ENCODE measurements around the gene LGMN.
"Not testable (repeated sequence)": the region's sequence is repeated elsewhere in the genome, so short reads cannot be mapped to it uniquely, and the experiment has no call there.

Gene LGMN

GRCh38 chr14:92775292-92775691 lies 26.9 kb upstream of the LGMN start:
- CTCF ChIA-PET = interaction anchor here (1.4 kb wide), 1 partner anchor 9 kb away, joined by 9 read pairs; no protein-coding TSS in a partner anchor
- H3K4me3 ChIP-seq (ENCODE audit: low read depth, low read length); POLR2A ChIA-PET; H3K27ac ChIP-seq (ENCODE audit: extremely low read depth, low read depth, low read length); H3K36me3 ChIP-seq (ENCODE audit: control insufficient read depth in 2 of 2, insufficient read depth in 1 of 2, low read length in 2 of 2); H3K9me3 ChIP-seq (ENCODE audit: control insufficient read depth, insufficient read depth, low read depth, low read length); H3K4me1 ChIP-seq (ENCODE audit: control insufficient read depth, insufficient read depth, low read length): not testable (repeated sequence)

DNA sequence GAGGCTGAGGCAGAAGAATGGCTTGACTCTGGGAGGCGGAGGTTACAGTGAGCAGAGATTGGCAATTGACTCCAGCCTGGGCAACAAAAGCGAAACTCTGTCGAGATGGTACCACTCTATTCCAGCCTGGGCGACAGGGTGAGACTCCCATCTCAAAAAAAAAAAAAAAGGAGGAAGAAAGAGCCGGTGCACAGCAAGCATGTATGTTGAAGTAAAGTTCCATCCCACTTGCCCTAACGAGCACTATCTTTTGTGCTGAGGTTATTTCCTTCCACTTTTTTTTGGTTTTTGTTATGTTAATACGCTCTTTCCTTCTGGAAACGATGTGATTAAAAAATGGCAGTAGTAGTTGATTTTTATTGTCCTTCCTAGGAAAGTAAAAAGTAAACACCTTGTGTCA lies 26.1 kb upstream of the LGMN start:
- Histone ChIP-seq H3K4me3 (ENCODE audit: low read depth, low read length) (no peak overlapping the region), H3K36me3 (ENCODE audit: control insufficient read depth in 2 of 2, insufficient read depth in 1 of 2, low read length in 2 of 2) (no peaks in the 10 kb centered on the region), H3K9me3 (ENCODE audit: control insufficient read depth, insufficient read depth, low read depth, low read length) (no peaks in the 10 kb centered on the region), H3K4me1 (ENCODE audit: control insufficient read depth, insufficient read depth, low read length) (no peaks in the 10 kb centered on the region), H3K27ac (ENCODE audit: extremely low read depth, low read depth, low read length) (no peak overlapping the region)
- POLR2A ChIA-PET = no interaction called here
- CTCF ChIA-PET = no interaction called here
- no peak for TF ChIP-seq ZNF518A (tag by site-specific recombination; conservative IDR thresholded peaks at IDR 0.05; ENCODE audit: low read depth)
- TF ChIP-seq ZNF292 (tag by site-specific recombination; IDR thresholded peaks at IDR 0.05; ENCODE audit: borderline replicate concordance, low read depth) = no peak
- TF ChIP-seq ZNF416 (tag by site-specific recombination; IDR thresholded peaks at IDR 0.05) = no peak
- TF ChIP-seq ZNF23 (tag by site-specific recombination; IDR thresholded peaks at IDR 0.05; ENCODE audit: borderline replicate concordance) = no peak
- no peak for TF ChIP-seq ZNF549 (tag by site-specific recombination; IDR thresholded peaks at IDR 0.05)
- TF ChIP-seq BCL11B (tag by site-specific recombination; IDR thresholded peaks at IDR 0.05; ENCODE audit: low read depth) = no peak
- no peak for TF ChIP-seq REPIN1 (tag by site-specific recombination; IDR thresholded peaks at IDR 0.05; ENCODE audit: low read depth)
- TF ChIP-seq ZNF148 (tag by site-specific recombination; IDR thresholded peaks at IDR 0.05; ENCODE audit: borderline replicate concordance) = no peak
- TF ChIP-seq ZNF324 (tag by site-specific recombination; IDR thresholded peaks at IDR 0.05) = no peak
- TF ChIP-seq ZNF768 (tag by site-specific recombination; IDR thresholded peaks at IDR 0.05) = no peak
- TF ChIP-seq ZNF266 (tag by site-specific recombination; IDR thresholded peaks at IDR 0.05; ENCODE audit: low read depth) = no peak
- TF ChIP-seq ZNF214 (tag by site-specific recombination; IDR thresholded peaks at IDR 0.05; ENCODE audit: borderline replicate concordance) = no peak
- no peak for TF ChIP-seq ZNF433 (tag by site-specific recombination; IDR thresholded peaks at IDR 0.05; ENCODE audit: low read depth)
- TF ChIP-seq SETDB1 (IDR thresholded peaks at IDR 0.05; ENCODE audit: insufficient read length, low read length) = no peak
- no peak for TF ChIP-seq RBAK (tag by site-specific recombination; IDR thresholded peaks at IDR 0.05)
- no peak for TF ChIP-seq ZNF335 (tag by site-specific recombination; conservative IDR thresholded peaks at IDR 0.05)

All from HEK293 (cell line).